ENCODE measurements around the gene PLCG2.

- TF ChIP-seq POLR2A (IDR thresholded peaks at IDR 0.05) (no peak), CTCF (IDR thresholded peaks at IDR 0.05) (no peak)
Measured at GRCh38 chr16:81852347-81852746, 73.3 kb downstream of the PLCG2 start.

Data from ovary (tissue), 3 donors.